Measurements from ENCODE around the gene ZBTB17. TPM values are rescaled to one million over a fixed set of nuclear protein-coding genes. Genes with fewer than 3 reads are reported as not detected.

Gene ZBTB17
- total and polyA plus RNA-seq, 2 of the 8 experiments (the other 6 are each of a cell fraction or from before 2014, with no cell fraction given), result 24.7 to 36.2 TPM

GRCh38 chr1:15943328-15943991, 32.4 kb downstream of the ZBTB17 start:
- Histone ChIP-seq H3K9me3 (ENCODE audit: insufficient read depth in 2 of 2, low read depth in 1 of 2, low read length in 1 of 2) (no peaks in the 10 kb centered on the region), H3K4me3 (ENCODE audit: extremely low read depth in 1 of 4, insufficient read depth in 2 of 4, low read depth in 3 of 4, low read length in 4 of 4) (no peak overlapping the region), H2BK5ac (ENCODE audit: low read depth, low read length) (no peak overlapping the region), H3K23me2 (ENCODE audit: low read depth, low read length) (no peaks in the 10 kb centered on the region), H4K91ac (replicated peaks; ENCODE audit: insufficient read length, low read length) (no peak overlapping the region), H3K79me2 (ENCODE audit: control insufficient read depth in 1 of 2, insufficient read depth in 2 of 2, low read length in 2 of 2) (no peaks in the 10 kb centered on the region), H3K36me3 (ENCODE audit: control insufficient read depth in 2 of 4, insufficient read depth in 4 of 4, low read length in 3 of 4) (peaks cover 6 to 41% (median 29%) of the 10 kb centered on the region in 4 experiments; a peak in 7 of 8 replicates), H4K8ac (ENCODE audit: extremely low read depth, insufficient read depth, low read length) (no peak overlapping the region; the same call in 1 of the 2 replicates), H2AK5ac (ENCODE audit: low read depth, low read length) (no peak overlapping the region), H3K23ac (ENCODE audit: insufficient read length) (no peak overlapping the region), H2AFZ (ENCODE audit: low read length) (no peak overlapping the region), H3K9ac (replicated peaks in 1 of 4; ENCODE audit: extremely low read depth in 1 of 4, low read depth in 3 of 4, low read length in 3 of 4) (no peak overlapping the region), H3K27me3 (replicated peaks in 1 of 4; ENCODE audit: control insufficient read depth in 3 of 4, extremely low read depth in 1 of 4, insufficient read depth in 3 of 4, low read length in 3 of 4) (no peaks in the 10 kb centered on the region), H3K79me1 (ENCODE audit: low read depth, low read length) (no peaks in the 10 kb centered on the region; the same call in 1 of the 2 replicates), H2BK15ac (ENCODE audit: low read length) (no peak overlapping the region), H3K56ac (replicated peaks; ENCODE audit: insufficient read length, low read depth, low read length) (no peak overlapping the region), H2BK12ac (ENCODE audit: low read depth, low read length) (no peak overlapping the region), H3K4me2 (ENCODE audit: insufficient read depth in 1 of 2, low read depth in 2 of 2, low read length in 2 of 2) (no peak overlapping the region), H2BK120ac (replicated peaks; ENCODE audit: low read depth, low read length) (no peak overlapping the region), H2BK20ac (ENCODE audit: low read length) (no peak overlapping the region), H3K4ac (replicated peaks; ENCODE audit: insufficient read length, low read depth, low read length) (no peak overlapping the region), H3K27ac (ENCODE audit: low read depth, low read length) (no peak overlapping the region), H3K18ac (ENCODE audit: extremely low read depth, low read length) (no peak overlapping the region), H4K20me1 (replicated peaks in 1 of 2; ENCODE audit: control insufficient read depth in 1 of 2, insufficient read depth in 2 of 2, low read length in 2 of 2) (peaks cover 2 to 16% of the 10 kb centered on the region in 2 experiments), H4K5ac (ENCODE audit: insufficient read length, low read depth, low read length) (no peak overlapping the region), H3K14ac (ENCODE audit: insufficient read length) (no peak overlapping the region), H3K4me1 (replicated peaks in 1 of 4; ENCODE audit: control insufficient read depth in 3 of 4, insufficient read depth in 4 of 4, low read length in 3 of 4) (peaks cover 0 to 6% (median under 1%) of the 10 kb centered on the region in 4 experiments; a peak in 4 of 7 replicates)
- WGBS, 2 experiments (ENCODE audit: extremely low coverage in 1 of 2, insufficient coverage in 1 of 2, insufficient read length in 1 of 2, insufficient replicate concordance in 2 of 2, low coverage in 1 of 2, low lambda C conversion rate in 2 of 2, missing lambda C conversion rate in 1 of 2), result 95% methylated on average over 33 of the region's 33 CpGs; no CpG with 5 or more reads in 1 of the 2 experiments
- POLR2A ChIA-PET (ENCODE audit: partially characterized antibody), result no interaction called here
- no peak for DNase-seq (ENCODE audit: low read depth in 1 of 2, low spot score in 2 of 2)
- CTCF ChIA-PET (ENCODE audit: partially characterized antibody), result interaction anchor here (0.5 to 2.4 kb wide), 5 partner anchors 13 to 153 kb away, joined by 3 to 8 read pairs (median 3); no protein-coding TSS in a partner anchor
- FAIRE-seq, result no peak
- TF ChIP-seq SIX5 (IDR thresholded peaks at IDR 0.05; ENCODE audit: low read depth, low read length) (no peak), CBX8 (IDR thresholded peaks at IDR 0.05; ENCODE audit: borderline replicate concordance, low read depth, low read length) (no peak), NRF1 (IDR thresholded peaks at IDR 0.05; ENCODE audit: low read depth, low read length) (no peak), TAF7 (optimal IDR thresholded peaks at IDR 0.05; ENCODE audit: borderline replicate concordance, low read depth, low read length) (no peak), KDM1A (IDR thresholded peaks at IDR 0.05; ENCODE audit: borderline replicate concordance, low read length) (no peak), RXRA (IDR thresholded peaks at IDR 0.05; ENCODE audit: insufficient read depth, low read depth, low read length) (no peak), EGR1 (IDR thresholded peaks at IDR 0.05; ENCODE audit: borderline replicate concordance, low read depth, low read length) (no peak), ASH2L (IDR thresholded peaks at IDR 0.05; ENCODE audit: low read length) (no peak), TCF12 (IDR thresholded peaks at IDR 0.05; ENCODE audit: low read depth, low read length) (no peak), CHD2 (IDR thresholded peaks at IDR 0.05; ENCODE audit: low read length) (no peak), POLR2AphosphoS5 (IDR thresholded peaks at IDR 0.05; ENCODE audit: low read depth, low read length) (no peak), SAP30 (IDR thresholded peaks at IDR 0.05; ENCODE audit: insufficient read depth, insufficient replicate concordance, low read length) (no peak), SUZ12 (IDR thresholded peaks at IDR 0.05; ENCODE audit: low read length) (no peak)
- TF ChIP-seq, protein P1, sequence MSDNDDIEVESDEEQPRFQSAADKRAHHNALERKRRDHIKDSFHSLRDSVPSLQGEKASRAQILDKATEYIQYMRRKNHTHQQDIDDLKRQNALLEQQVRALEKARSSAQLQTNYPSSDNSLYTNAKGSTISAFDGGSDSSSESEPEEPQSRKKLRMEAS (IDR thresholded peaks at IDR 0.05), result no peak

Measured in H1 (cell line).